Suprapubic skin (tissue), 3 donors: ENCODE results near the gene LRRC8B.

Source experiments
- POLR2A ChIP-seq, 2 donors: fragments of 450-650 bp; IDR thresholded peaks; one replicate each; pipeline ENCODE4 v1.6.1; 2017; ENCODE audit warnings: antibody characterized with exemption in 2 of 2, mild to moderate bottlenecking in 2 of 2, moderate library complexity in 2 of 2
- TF ChIP-seq, protein P1 (sequence below), 2 donors: fragments of 200-600 bp in 1 of 2; fragments of 450-650 bp in 1 of 2; sonication (generic) in 1 of 2; IDR thresholded peaks; one replicate each; pipeline ENCODE4 v1.5.1; 2016 to 2019; ENCODE audit warnings: antibody characterized with exemption in 2 of 2, mild to moderate bottlenecking in 1 of 2, moderate library complexity in 1 of 2

DNA sequence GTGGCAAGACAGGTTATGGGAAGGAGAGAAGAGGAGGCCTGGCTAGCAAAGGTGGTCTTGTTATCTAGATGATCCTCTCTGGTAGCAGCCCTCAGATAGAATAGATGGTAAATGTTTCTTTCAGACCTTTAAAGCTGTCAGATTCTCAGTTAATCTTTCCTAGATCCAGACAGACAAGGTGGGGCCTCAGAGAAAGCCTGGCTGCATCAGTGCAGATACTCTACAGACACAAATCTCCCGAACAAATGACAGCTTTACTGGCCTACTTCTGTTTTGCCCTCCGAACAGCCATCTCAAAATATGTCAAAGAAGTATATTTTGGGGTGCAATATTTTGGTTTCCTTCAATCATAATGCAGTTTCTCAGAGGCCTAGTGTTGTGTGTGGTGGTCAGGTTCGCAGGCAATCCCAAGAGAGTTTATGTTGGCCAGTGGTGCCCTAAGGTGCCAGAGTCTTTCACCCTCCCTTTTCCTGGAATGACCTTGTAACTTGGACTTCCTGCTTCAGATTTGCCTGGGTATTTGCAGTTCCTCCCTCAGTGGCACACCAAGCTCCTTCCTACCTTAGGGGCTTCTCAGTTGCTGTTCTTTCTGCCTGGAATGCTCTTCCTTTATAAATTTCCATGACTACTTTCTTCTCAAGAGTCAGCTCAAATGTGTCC lies 7.0 kb downstream of the LRRC8B start:
- TF ChIP-seq, protein P1, sequence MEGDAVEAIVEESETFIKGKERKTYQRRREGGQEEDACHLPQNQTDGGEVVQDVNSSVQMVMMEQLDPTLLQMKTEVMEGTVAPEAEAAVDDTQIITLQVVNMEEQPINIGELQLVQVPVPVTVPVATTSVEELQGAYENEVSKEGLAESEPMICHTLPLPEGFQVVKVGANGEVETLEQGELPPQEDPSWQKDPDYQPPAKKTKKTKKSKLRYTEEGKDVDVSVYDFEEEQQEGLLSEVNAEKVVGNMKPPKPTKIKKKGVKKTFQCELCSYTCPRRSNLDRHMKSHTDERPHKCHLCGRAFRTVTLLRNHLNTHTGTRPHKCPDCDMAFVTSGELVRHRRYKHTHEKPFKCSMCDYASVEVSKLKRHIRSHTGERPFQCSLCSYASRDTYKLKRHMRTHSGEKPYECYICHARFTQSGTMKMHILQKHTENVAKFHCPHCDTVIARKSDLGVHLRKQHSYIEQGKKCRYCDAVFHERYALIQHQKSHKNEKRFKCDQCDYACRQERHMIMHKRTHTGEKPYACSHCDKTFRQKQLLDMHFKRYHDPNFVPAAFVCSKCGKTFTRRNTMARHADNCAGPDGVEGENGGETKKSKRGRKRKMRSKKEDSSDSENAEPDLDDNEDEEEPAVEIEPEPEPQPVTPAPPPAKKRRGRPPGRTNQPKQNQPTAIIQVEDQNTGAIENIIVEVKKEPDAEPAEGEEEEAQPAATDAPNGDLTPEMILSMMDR (IDR thresholded peaks at IDR 0.05): no peak
- no peak for TF ChIP-seq POLR2A (IDR thresholded peaks at IDR 0.05)
